RCC 7860 (cell line): ENCODE measurements around the gene RFC4.
"Not testable (repeated sequence)": the region's sequence is repeated elsewhere in the genome, so short reads cannot be mapped to it uniquely, and the experiment has no call there.

Experiments
- DNase-seq: peaks from one replicate; pipeline ENCODE4 v3.0.0-alpha.2; 2015; ENCODE audit warnings: low spot score
- FAIRE-seq: peaks from 2 replicates; lab custom pipeline; 2012; peaks lifted over from hg19 to GRCh38; lab: Jason Lieb, UNC

Gene RFC4

GRCh38 chr3:186825294-186825821, 19.1 kb upstream of the RFC4 start:
- no peak for FAIRE-seq
- DNase-seq: no peak

GRCh38 chr3:186824430-186825139, 18.3 kb upstream of the RFC4 start:
- DNase-seq (no peak), FAIRE-seq (no peak)

- DNase-seq: peak; percentile 20
Measured at GRCh38 chr3:186823386-186823785, 17.1 kb upstream of the RFC4 start.

GRCh38 chr3:186822388-186822759, 16.1 kb upstream of the RFC4 start:
- not testable (repeated sequence) for DNase-seq, FAIRE-seq

More at GRCh38 chr3:186823386-186823785, 17.1 kb upstream of the RFC4 start:
- no peak for FAIRE-seq

GRCh38 chr3:186821429-186822387, 15.4 kb upstream of the RFC4 start:
- peak; percentile 32 for DNase-seq
- FAIRE-seq: peak; percentile 57

- no peak for DNase-seq
Measured at GRCh38 chr3:186818956-186819355, 12.7 kb upstream of the RFC4 start.

GRCh38 chr3:186818516-186818915, 12.2 kb upstream of the RFC4 start:
- no peak for DNase-seq
- FAIRE-seq: no peak

More at GRCh38 chr3:186818956-186819355, 12.7 kb upstream of the RFC4 start:
- FAIRE-seq: no peak

- FAIRE-seq (no peak), DNase-seq (peak; percentile 54)
Measured at GRCh38 chr3:186815435-186815834, 9.2 kb upstream of the RFC4 start.

GRCh38 chr3:186814100-186814499, 7.8 kb upstream of the RFC4 start:
- no peak for DNase-seq
- no peak for FAIRE-seq

GRCh38 chr3:186811313-186811712, 5.0 kb upstream of the RFC4 start:
- DNase-seq, FAIRE-seq: not testable (repeated sequence)

GRCh38 chr3:186810336-186810996, 4.2 kb upstream of the RFC4 start:
- no peak for DNase-seq
- no peak for FAIRE-seq

GRCh38 chr3:186807231-186807630, 949 bp upstream of the RFC4 start:
- no peak for DNase-seq
- FAIRE-seq: no peak

- FAIRE-seq, DNase-seq: not testable (repeated sequence)
Measured at GRCh38 chr3:186803447-186803846, 2.8 kb downstream of the RFC4 start.

GRCh38 chr3:186802701-186803100, 3.6 kb downstream of the RFC4 start:
- FAIRE-seq (no peak), DNase-seq (no peak)

- no peak for DNase-seq
- no peak for FAIRE-seq
Measured at GRCh38 chr3:186800285-186800684, 6.0 kb downstream of the RFC4 start.

GRCh38 chr3:186798239-186798874, 7.9 kb downstream of the RFC4 start:
- no peak for DNase-seq
- no peak for FAIRE-seq

GRCh38 chr3:186790261-186790981, 15.9 kb downstream of the RFC4 start:
- FAIRE-seq (peak; percentile 44), DNase-seq (peak; percentile 54)

GRCh38 chr3:186789554-186790260, 16.6 kb downstream of the RFC4 start:
- DNase-seq (no peak), FAIRE-seq (peak; percentile 2)
